CD4-positive, alpha-beta T cell treated with Interleukin-17A for 1 hour (primary cell): ENCODE measurements around the gene KLHL24.
"Not testable (repeated sequence)": the region's sequence is repeated elsewhere in the genome, so short reads cannot be mapped to it uniquely, and the experiment has no call there.

Source experiments
- DNase-seq: peaks from one replicate; pipeline ENCODE4 v3.0.0-alpha.2; 2020

The KLHL24 gene

GRCh38 chr3:183635107-183635430 is 354 bp upstream of the KLHL24 start:
- DNase-seq: no peak

DNA sequence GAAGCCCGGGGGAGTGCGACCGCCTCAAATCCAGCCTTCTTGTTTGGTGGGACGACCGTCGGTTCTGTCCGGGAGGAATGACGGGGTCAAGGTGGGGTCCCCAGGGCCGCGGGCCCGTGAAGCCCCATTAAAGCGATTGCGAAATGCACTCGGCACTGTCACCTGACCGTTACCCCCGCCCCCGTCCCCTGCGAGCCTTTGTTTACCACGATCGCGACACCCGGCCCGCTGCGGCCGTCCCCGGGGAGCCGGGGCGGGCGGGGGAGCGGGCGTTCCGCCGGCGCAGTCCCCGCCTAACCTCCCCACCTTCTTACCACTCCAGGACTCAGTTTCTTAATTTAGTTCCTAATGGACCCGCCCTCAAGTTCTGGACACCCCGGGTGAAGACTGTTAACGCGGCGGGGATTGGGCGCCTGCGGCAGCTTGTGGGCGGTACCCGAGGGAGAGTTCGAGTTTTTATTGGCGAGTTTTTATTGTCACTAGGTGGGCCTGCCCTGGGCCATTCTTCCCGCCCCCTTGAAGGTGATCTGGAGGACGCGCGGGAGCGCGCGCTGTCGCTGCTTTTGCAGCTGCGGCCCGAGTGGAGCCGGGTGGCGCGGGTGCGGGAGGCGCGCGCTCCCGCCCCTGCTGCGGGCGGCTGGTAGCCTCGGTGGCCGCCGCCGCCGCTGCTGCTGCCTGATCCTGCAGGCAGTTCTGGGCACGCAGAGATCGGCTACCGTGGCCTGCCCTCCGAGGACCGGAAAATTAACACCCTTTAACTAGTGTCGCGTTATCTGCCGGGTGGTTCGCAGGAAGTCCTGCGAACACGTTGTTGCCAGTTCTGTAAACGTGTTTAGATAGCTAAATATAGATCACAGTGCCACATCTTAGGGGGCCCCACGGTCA is 1.0 kb downstream of the KLHL24 start:
- peak; percentile 96 for DNase-seq

GRCh38 chr3:183637106-183637486 is 1.7 kb downstream of the KLHL24 start:
- no peak for DNase-seq

DNA sequence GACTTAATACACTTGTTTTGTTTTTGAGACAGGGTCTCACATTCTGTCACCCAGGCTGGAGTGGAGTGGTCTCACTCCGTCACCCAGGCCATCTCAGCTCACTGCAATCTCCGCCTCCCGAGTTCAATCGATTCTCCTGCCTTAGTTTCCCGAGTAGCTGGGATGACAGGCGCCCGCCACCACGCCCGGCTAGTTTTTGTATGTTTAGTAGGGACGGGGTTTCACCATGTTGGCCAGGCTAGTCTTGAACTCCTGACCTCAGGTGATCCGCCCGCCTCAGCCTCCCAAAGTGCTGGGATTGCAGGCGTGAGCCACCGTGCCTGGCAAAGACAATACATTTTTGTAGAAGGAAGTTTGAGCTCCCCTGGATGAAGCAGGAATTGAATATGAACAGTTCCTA is 2.2 kb downstream of the KLHL24 start:
- DNase-seq: not testable (repeated sequence)

- DNase-seq: no peak
Observed at GRCh38 chr3:183638101-183638852, 2.9 kb downstream of the KLHL24 start.

DNA sequence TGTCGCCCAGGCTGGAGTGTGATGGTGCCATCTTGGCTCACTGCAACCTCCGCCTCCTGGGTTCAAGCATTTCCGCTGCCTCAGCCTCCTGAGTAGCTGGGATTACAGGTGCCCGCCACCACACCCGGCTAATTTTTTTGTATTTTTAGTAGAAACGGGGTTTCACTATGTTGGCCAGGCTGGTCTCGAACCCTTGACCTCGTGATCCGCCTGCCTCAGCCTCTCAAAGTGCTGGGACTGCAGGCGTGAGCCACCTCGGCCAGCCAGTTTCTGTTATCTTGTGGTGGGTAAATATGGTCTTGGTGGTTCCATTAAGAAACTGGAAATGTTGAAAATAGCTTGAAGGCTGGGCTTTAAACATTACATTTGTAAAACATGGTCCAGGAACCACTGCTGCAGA is 5.2 kb downstream of the KLHL24 start:
- DNase-seq: not testable (repeated sequence)

DNA sequence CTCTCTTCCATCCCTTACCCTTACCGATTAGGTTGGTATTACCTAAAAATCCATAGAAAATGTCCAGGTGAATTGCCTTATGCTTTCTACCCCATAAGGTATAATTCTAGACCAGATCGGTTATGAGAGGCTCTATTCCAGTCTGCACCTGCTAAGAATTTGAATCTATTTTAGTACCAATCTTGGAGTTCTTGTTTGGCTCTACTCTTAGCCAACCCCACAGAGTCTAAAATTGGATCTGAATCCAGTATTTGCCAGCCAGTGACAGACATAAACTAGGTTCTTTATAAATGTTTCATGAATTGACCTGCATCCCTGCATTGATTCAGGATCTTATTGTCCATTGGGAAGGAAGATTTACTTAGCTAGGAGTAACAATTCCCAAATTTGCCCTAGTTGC is 6.5 kb downstream of the KLHL24 start:
- no peak for DNase-seq

DNA sequence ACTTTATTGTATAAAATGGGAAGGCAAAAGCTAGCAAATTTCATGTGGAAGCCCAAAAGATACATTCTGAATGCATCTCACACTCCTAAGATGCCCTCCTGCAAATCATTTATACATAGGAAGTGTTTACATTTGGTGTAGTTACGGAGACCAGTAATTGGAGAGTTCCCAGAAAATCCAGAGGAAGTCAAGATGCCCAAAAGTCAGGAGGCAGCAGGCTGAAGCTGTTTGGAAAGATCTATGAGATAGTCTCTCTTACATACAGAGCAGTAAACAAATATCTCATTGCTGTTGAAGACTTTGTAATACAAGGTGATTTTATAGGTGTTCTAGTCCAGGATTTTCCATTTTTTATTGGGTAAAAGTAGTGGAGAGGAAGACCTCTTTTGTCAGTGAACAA is 8.8 kb downstream of the KLHL24 start:
- DNase-seq: no peak

GRCh38 chr3:183645254-183645653 is 9.8 kb downstream of the KLHL24 start:
- no peak for DNase-seq

DNA sequence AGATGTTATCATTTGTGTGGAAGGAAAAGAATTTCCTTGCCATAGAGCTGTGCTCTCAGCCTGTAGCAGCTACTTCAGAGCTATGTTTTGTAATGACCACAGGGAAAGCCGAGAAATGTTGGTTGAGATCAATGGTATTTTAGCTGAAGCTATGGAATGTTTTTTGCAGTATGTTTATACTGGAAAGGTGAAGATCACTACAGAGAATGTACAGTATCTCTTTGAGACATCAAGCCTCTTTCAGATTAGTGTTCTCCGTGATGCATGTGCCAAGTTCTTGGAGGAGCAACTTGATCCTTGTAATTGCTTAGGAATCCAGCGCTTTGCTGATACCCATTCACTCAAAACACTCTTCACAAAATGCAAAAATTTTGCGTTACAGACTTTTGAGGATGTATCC is 15.1 kb downstream of the KLHL24 start:
- no peak for DNase-seq

DNA sequence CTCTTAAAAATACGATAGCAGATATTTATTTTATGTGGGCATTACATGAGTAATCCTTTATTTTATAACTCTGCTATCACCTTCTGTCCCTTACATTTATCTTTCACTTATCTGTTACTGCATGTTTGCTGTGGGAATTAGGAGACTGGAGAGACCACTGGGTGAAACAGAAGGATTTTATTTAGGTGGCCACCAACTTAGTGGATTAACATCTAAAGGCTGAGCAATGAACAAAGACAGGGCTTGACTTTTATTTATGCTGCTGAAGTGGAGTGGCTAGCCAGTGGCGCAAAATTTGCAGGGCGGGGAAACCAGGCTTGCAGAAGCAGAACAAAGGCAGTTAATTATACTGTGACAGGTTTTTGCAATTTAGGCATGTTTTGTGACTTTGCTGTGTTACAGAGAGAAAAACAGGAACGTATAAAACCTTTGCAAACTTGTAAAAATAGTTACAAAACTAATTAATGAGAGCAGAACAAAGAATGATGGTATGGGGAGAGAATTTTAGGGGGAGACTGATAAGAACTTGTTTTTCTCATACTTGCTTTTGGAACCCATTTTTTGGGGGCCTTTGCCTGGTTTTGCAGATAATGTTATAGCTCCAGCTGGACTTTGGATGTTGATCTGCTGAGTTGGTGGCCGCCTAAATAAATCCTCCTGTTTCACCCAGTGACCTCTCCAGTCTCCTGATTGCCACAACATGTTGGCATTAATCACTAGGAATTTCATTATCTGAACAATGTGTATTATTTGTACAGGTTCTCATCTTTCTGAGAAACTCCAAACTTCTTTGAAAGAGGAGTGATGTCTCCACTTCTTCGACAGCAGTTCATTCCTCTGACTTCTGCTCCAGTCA is 18.0 kb downstream of the KLHL24 start:
- peak; percentile 38 for DNase-seq

- no peak for DNase-seq
Observed at GRCh38 chr3:183654727-183655126, 19.3 kb downstream of the KLHL24 start.

DNA sequence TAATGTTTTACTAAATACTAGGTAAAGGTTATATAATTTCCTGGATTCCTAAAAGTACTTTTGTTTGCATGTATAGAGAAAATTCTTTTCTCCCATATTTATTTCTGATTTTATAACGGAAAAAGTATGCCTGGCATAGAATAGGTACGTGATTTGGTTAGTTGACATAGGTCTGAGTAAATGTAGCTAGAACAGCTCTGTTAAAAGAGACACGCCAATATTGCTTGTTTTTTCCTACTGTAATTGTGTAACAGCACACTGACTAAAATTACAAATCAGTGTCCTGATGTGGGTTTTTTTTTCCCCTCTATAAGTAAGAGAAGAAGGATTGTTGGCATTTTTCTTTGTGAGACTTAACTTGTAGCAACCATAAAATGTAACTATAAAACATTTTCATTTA is 26.7 kb downstream of the KLHL24 start:
- no peak for DNase-seq

DNA sequence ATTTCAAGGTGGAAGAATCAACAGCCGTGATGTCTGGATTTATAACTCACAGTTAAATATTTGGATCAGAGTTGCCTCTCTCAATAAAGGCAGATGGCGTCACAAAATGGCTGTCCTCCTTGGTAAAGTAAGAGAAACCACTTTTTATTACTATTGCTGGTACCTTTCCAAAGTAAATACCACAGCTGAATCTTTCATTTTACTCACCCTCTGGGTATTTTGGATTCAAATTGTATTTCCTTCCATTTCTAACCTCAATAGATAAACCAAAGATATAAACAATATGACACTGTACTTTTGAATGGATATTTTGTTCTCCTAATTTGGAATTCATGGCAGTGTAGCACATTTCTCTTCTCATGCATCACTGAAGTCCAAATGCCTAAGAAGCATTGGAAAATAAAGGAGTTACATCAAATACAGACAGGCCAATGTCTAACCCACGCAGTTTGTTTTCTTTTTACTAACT is 29.5 kb downstream of the KLHL24 start:
- DNase-seq: no peak

DNA sequence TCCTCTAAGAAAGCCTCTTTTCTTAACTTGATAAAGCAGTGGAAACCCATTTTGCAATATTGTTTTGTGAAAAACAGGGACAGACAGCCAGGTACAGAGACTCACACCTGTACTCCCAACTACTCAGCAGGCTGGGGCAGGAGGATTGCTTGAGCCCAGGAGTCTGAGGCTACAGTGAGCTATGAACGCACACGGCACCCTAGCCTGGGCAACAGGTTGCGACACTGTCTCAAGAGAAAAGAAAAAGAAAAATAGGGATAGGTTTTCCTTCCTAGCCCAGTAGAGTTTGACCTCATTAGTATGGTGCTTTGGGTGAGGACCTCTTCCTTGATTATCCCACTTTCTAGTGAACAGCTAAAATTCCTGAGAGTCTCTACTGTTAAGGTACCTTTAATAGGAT is 44.6 kb downstream of the KLHL24 start:
- no peak for DNase-seq

- no peak for DNase-seq
Observed at GRCh38 chr3:183687705-183688104, 52.3 kb downstream of the KLHL24 start.

GRCh38 chr3:183688874-183689273 is 53.5 kb downstream of the KLHL24 start:
- no peak for DNase-seq

DNA sequence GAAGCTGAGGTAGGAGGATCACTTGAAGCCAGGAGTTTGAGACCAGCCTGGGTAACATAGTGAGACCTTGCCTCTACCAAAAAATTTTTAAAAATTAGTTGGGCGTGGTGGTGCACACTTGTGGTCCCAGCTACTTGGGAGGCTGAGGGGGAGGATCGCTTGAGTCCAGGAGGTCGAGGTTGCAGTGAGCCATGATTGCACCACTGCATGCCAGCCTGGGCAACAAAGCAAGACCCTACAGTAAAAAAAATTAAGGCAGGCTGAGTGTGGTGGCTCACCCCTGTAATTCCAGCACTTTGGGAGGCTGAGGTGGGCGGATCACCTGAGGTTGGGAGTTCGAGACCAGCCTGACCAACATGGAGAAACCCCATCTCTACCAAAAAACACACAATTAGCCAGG is 54.2 kb downstream of the KLHL24 start:
- DNase-seq: not testable (repeated sequence)

DNA sequence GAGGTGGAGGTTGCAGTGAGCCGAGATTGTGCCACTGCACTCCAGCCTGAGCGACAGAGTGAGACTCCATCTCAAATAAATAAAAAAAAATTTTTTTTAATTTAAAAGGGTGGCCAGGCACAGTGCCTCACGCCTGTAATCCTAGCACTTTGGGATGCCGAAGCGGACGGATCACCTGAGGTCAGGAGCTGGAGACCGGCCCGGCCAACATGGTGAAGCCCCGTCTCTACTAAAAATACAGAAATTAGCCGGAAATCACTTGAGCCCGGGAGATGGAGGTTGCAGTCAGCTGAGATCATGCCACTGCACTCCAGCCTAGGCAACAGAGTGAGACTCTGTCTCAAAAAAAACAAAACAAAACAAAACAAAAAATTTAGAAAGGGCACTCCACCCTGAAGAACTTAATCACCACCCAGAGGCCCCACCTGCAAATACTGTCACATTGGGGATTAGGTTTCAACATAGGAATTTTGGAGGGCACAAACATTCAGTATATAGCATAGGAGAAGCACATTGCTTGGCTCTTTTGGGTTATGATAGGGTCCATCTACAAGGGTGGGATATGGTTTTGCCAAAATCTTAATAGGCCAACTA is 55.1 kb downstream of the KLHL24 start:
- DNase-seq: no peak

GRCh38 chr3:183692436-183692835 is 57.0 kb downstream of the KLHL24 start:
- no peak for DNase-seq

- no peak for DNase-seq
Observed at GRCh38 chr3:183695569-183696364, 60.3 kb downstream of the KLHL24 start.

GRCh38 chr3:183697123-183697609 is 61.7 kb downstream of the KLHL24 start:
- no peak for DNase-seq
